Measurements from ENCODE around the gene WWOX.

Gene WWOX

DNA sequence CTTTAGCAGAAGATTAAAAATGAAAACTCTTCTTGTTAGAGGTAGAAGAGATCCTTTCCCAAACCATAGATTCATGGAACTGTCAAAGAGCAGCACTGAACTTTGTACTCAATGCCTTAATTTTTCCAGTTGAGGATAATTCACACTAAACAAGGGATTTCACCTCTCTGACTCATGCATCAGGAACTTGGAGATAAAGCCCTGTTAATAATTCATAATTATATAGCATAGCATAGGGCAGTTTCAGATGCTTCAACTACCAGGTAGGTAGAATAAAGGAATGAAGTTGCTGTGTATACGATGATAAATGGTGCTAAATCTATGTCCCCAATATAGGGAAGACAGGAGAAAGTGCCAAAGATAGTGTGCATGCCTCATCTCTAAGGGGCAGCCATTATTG is 1050.7 kb downstream of the WWOX start:
- DNase-seq, result no peak

DNA sequence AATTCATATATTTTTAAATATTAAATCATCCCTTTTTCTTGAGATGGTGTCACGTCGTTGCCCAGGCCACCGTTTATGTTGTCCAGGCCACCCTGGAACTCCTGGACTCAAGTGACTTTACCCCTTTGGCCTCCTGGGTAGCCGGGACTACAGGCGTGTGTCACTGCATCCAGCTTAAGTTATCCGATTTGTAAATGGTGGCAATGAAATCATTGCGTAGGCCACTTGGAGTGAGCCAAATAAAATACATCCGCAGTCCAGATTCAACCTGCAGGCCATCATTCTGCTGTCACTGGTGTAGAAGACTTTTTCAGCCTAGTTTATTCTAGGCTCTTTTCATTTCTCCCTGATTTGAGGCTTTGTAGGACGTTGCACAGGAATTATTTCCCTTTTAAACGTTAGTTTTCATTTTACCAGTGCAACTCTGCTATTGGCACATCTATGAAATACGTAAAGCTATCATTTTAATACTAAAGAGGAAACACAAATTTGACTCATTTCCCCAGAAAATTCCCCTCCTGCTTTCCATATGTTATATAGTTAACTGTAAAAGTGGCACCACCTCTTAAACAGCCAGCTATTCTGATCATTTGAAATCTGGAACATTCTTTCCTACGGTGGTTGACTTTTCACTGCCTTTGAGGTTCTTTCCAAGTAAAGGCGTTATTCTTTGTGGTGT is 1051.3 kb downstream of the WWOX start:
- DNase-seq, result no peak

DNA sequence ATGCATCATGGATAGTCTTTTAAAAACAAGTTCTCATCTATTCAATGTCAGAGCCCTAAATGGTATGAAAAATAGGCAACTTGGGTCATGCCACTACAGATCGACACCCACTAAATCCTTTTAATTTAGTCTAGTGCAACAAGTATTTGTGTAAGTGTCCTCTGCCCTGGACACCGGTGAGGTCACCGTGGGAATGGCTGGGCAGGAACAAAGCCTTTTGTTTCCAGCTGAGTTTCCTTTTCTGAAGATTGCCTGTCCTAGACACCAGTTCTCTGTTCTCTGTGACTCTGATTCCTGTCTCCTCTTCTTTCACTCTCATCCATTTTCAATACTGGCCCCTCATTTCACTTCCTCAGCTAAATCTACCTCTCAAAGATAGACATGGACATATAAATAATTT is 1054.6 kb downstream of the WWOX start:
- DNase-seq, result no peak

DNA sequence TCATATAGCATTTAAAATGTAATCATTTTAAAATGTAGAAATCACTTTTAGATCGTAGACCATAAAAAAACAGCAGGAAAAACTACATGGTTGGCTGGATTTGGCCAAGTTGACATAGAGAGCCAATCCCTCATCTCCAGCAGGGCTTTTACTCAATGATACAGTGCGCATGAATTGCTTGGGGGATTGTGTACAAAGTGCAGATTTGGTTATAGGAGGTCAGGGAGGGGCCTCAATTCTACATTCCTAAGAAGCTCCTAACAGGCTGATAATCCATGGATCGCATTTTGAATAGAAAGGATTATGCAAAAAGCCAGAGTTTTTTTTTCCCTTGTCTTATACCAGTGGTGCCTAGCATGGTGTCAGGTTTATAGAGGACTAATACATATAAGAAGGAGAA is 1056.0 kb downstream of the WWOX start:
- no peak for DNase-seq

DNA sequence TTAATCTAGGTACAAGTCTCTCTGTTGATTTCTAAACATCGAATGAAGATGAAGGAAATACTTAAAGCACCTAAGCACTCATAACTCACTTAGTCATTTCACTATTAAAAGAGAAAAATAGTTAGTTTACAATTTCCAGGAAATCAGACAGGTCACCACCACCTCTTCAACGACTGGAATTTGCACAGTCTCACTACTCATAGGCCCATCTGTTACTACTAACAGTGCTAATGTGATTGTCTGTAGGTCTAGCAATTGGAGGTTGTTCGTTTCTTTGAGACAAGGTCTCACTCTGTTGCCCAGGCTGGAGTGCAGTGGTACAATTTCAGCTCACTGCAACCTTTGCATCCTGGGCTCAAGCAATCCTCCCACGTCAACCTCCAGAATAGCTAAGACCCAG is 1056.5 kb downstream of the WWOX start:
- DNase-seq, result no peak

DNA sequence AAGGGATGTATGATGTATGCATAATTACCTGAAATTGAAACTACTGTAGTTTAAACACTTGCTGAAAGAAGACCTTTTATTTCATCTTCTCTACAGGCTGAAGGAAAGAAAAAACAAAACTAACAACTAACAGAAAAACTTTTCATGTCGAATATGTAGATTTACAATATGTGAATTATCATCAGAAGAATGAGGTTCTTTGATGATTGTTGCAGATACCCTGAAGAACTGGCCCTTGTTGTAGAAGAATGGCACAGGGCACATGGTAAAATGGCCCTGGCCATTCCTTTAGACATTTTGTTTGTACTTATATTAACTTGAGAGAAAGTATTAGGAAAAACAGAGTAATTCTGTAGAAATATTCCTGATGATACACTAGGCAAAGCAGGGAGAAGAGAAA is 1057.3 kb downstream of the WWOX start:
- no peak for DNase-seq

DNA sequence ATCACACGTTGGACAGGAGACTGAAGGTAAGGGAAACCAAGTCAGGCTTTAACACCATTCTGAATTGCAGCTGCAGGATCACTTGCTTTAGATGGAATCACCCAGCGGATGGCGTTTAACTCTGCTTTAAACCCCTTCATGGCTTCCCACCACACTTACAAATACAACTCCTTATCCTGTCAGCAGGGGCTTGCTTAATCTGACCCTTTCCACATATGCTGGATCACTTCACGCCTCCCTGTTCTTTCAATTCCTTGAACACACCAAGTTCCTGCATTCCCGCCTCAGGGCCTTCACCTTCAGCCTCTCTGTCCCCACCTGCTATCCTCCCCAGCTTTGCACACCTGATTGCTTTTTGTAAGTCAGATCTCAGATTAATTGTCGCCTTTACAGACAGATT is 1058.9 kb downstream of the WWOX start:
- DNase-seq, result no peak

DNA sequence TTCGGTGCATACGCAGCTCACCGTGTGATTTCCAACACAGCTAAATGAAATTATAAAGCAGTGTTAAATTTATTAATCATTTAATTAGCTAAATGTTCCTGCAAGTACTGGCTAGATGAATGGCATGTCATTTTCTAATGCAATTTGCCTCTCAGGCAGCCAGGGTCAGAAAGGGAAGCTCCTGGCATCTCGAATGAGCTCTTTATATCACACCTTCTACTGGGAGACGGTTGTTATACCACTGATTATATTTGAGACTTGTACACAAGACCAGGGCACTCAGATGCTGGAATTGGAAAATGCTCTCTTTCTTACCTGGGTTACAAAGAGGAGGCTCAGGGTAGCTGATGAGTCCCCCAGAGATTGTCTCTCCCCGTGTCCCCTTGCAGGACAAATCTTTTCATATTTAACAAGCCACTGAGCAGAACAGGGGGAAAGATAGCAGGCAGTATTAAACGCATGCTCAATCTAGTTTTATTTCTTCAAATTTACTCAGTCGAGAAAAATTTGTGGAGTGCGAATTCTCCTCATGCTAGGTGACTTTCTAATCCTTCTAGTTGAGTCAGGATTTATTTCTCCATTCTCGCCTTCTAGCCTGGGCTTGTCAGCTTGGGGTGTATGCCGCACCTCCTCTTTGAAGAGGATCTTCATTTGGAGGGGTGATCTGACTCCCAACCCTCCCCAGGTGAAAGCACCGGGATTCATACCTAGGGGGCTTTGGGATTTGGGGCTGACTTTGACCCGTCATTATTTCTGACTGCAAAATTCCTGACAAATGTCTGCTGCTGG is 1060.0 kb downstream of the WWOX start:
- DNase-seq, result no peak

DNA sequence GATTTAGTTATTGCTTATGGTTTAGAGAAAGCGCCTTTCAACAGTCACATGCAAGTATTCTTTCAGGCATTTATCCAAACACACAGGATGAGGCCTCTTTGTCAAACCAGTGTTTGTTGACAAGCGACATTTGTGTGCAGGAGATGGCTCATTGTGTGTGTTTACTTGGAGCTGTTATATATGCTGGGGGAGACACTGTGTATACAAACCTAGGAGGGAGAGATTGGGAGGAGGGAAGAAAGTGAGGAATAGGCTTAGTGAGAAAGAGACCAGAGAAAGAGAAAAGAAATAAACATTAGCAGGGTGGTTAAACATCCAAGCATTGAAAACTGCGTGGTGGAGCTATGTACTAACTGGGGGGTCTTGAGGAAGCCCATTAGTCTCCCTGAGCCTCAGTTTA is 1063.5 kb downstream of the WWOX start:
- no peak for DNase-seq

DNA sequence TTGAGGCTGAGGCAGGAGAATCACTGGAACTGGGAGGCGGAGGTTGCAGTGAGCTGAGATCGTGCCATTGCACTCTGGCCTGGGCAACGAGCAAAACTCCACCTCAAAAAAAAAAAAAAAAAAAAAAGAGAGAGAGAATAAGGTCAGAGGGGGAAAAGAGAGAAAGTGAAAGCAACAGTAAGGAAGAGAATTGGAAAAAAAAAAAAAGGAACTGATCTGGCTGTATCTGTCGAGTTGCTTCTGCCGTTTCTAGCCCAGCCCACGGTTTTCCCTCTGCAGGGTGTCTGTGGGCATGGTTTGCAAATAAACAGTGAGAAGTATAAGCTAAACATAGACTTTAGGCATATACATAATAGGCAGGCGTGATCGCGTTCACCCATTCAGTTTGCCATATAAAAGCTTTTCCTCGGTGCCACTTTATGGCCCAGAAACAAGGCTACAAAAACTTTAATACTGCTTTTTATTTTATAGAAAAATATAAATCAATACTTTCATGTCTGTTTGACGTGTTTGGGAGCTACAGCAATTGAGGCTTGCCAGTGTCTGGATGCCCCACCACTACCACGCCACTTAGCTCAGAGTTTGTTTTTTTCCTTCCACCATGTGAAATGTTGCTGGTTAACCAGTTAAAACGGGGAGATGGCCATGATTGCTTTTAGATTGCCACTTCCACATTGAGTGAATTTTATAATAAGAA is 1064.4 kb downstream of the WWOX start:
- no peak for DNase-seq

DNA sequence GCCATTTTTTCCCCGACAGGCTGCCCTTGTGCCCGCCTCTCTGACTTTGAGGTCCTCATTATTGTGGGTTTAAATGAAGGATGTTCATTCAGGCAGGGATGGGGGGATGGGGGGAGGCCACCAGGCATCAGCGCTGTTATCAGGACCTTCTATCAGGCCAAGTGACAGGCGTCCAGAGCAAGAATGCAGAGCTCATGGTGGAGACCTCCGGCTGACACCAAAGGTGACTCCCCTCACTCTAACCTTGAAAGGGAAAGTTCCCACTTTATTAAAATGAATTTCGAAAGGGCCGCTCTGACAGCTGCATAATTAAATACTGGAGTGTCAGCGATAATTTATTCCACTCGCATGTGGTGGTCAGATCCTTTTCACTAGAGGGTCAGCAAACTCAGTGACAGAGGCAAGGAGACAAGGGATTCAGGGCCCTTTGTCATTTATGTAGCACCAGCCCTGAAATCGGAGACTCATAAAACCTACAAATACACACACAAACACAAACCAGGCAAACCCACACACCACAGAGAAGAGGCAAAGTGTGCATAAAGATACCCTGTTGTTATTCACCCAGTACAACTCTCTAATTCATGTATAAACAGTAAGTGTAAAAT is 1065.0 kb downstream of the WWOX start:
- DNase-seq, result no peak

DNA sequence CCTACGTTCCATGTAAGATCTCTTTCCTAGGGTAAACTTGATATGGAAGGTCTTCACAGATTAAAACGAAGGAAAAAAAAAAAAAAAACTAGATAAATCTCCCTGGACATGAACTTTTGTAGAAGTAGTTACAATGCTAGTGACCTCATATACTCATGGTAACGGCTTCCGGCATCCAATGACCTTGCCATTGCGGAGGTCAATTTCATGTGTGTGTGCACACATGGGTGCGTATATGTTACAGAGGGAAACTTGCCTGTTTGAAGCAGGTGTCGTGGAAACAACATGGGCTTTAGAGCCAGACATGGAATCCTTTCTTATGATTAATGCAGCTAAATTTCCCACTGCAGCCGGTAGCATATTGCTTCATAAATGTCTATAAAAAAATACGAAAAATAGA is 1065.6 kb downstream of the WWOX start:
- DNase-seq, result no peak

DNA sequence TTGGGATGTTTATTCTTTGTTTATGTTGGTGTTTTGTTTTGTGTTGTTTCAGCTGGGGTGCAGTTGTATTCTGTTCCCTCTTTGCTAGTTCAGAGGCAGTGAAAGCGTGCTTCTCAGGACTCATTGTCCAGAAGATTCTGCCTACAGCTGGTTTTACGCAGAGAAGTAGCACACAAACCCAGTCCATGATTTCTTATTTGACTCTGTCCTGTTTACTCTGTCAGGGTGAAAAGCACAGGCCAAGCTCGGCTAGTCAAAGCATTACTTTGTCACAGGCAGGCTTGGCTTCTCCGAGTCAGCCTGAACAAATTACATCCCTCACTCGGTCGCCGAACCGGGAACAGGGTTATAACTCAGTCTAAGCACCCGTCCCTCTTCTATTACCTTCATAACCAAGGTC is 1066.1 kb downstream of the WWOX start:
- no peak for DNase-seq

DNA sequence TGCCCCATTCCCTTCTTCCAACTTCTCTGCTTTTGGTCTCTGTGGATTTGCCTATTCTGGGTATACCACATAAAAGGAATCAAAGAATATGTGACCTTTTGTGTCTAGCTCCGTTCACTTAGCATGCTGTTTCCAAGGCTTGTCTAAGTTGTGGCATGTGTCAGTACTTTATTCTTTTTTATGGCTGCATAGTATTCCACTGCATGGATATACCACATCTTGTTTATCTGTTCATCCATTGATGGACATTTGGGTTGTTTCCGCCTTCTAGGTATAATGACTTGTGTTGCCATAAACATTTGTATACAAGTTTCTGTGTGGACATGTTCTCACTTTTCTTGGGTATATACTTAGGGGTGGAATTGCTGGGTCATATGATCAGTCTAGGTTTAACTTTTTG is 1068.4 kb downstream of the WWOX start:
- DNase-seq, result no peak

DNA sequence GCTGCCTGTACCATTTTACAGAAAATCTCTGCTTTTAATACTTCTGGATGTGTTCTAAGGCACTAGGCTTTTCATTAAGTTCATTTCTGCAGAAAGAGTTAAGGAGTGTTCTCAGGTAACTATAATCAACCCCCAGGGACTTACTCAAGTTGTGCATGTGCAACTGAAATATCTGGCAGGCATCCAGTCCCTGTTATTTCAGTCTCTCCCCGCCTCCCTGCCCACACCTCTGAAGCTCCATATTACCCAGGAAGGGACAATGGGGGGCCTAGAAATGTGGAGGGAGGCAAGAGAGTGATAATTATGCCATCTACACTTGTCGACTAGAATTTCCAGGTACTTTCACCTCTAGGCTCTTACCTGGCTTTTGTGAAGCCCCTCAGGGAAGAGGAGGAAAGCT is 1068.9 kb downstream of the WWOX start:
- no peak for DNase-seq

DNA sequence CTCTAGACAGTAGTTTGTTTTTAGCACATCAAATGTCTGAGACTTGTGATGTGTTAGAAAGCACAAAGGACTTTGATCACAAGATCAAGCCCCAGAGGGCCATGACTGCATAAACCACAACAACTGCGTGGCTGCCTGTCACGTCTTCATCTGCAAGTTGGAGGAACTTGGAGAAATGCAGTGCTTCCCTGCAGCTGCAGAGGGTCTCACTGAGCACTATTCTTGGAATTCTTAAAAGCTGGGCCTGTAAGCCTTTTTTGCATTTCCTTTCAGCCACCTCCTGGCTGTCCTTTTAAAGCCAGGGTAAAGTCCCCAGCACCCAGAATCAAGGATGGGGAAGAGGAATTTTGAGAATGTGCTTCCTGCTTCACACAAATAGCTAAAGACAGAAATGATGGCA is 1069.8 kb downstream of the WWOX start:
- DNase-seq, result no peak

DNA sequence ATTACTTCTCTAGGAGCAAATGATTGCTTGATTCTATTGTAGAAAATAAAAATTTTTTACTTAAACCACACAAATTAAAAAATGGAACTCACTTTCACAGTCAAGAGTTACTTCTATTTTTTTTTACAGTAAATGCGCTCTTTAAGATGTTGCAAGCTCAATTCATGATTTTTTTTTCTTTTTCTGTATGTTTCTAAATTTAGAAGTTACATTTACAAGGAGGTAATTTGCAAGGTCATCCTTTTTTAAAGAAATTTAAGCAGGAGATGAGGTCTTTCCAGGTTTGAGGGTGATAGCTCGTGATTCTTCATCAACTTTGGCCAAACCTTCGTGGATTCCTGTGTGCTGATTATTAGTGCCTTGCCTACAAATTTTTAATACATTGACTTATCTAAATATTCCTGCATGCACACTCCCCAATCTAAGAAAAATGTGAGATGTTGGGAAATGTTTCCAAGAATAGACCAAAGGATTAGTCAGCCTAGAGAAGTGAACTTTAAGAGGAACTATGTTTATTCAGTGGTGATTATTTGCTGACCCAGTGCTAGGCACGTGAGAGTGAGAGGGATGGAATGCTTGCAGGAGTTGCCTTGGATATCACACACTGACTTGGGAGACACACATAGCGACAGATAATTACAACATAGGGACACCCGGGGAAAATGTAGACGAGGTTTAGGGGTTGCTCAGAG is 1071.2 kb downstream of the WWOX start:
- no peak for DNase-seq

DNA sequence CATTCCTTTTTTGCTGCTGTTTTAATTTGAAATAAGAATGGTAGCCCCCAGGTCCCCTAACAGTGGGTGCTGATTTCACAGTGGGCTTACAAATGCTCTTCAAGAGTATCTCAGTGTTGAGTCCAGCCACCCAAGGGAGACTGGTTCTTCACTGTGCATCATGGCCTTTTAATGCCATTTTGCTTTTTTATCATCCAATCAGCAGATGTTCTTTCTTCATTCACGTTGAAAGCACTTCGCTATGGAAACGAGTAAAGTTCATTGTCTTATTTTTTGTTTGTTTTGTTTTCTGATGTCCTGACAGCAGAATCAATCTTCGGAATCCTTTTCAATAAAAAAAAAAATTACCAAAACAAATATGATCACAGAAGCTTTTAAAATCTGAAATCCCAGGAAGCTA is 1072.0 kb downstream of the WWOX start:
- DNase-seq, result no peak

DNA sequence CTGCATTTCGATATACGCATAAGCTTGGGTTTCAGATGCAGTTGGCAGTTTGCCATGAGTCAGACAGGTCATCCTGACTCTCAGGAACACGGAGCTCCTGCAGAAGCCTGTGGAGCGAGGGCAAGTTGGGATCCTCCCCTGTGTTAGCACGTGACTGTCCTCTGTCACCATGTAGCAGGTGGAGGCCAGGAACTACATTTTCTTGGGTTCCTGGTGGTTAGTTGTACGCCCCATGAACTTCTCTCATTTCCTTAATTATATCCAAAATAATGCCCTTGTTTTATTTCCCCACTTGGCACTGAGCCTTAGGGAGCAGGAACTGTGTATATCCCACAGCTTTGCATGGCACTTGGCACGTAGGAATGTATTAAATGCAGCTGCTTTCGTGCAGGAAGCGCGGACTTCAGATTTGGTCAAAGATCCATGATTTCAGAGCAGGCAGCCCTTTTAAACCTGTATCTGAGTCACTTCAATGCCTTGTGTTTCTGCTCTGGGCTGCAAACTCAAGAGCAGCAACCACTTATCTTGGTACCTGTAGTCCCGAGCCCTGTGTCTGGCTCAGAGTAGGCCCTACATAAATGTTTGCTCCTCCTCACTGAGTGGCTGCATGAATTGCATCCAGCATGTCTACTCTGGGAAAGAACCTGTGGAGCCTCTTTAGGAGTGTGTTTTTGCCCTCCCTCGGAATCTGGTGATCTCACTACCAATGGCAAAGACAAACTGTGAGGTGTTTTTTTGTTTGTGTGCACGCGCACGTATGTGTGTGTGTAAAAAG is 1072.7 kb downstream of the WWOX start:
- DNase-seq, result no peak

DNA sequence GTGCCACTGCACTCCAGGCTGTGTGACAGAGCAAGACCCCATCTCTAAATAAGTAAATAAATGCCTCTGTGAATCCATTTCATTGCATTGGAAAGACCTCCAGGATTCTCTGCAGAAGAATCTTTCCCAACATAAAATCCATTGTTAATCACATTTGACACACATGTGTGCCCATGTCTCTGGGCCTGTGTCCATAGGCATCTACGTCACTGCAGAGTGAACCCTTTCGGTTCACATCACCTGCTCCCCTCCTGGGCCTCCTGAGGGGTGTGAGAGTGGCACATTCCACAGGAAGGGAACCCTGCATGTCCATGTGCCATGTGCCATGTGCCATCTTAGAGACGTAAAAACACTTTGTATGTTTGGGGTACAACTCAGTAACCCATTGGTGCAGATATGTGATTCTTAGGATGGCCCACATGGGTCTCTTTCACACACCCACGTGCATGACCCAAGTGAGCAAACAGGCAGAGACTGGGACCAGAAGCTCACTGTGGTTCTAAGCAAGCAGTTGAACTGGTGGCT is 1073.6 kb downstream of the WWOX start:
- no peak for DNase-seq

DNA sequence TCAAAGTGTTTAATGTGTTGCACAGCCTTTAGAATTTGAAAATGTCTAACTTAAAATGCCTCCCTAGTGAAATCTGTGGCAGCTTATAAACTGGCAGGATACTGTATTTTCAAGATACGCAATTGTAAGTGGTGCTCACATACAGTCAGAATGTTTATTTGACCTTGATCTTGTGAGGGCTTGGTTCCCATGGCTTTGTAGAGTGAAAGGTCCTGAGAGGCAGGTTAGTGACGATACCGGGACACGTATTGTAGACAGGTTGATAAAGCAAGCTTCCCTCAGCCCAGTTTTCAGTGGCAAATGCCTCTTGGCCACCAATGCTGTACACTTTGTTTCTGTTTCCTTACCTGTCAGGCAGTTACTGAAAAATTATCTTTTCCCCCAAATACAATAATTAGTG is 1074.5 kb downstream of the WWOX start:
- no peak for DNase-seq

Data from NCI-H446 (cell line).